ENCODE results near the gene PARP11.
"Not testable (repeated sequence)": the region's sequence is repeated elsewhere in the genome, so short reads cannot be mapped to it uniquely, and the experiment has no call there.

The PARP11 gene

DNA sequence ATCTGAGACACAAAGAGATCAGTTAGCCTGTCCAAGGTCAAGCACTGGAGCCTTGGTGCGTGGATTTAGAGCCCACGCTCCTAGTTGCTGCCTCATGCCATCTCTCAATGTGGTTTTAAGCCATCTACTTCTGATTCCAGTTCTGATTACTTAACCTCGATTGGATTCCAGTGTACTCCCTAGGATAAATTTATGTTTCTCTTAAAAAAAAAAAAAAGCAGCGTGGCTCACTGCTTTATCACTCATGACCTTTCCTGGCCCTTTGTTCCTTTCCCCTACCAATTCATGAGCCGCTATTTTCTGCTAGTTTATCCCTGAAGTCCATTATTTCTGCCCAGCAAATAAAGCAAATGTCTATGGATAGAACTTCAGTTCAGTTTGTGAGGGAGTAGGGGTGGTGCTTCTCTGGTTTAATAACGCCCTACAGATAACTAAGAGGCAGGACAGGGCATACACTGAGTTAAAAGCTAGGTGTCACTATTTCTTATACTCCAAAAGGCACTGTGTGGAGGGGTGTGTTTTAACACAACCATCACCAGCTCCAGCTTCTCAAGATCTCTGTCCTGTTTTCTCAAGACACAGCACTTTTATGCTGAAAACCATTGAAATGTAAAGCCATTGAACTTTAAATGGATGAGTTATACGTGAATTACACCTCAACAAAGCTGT, 9.8 kb upstream of the PARP11 start:
- no peak for DNase-seq (ENCODE audit: low read depth)

DNA sequence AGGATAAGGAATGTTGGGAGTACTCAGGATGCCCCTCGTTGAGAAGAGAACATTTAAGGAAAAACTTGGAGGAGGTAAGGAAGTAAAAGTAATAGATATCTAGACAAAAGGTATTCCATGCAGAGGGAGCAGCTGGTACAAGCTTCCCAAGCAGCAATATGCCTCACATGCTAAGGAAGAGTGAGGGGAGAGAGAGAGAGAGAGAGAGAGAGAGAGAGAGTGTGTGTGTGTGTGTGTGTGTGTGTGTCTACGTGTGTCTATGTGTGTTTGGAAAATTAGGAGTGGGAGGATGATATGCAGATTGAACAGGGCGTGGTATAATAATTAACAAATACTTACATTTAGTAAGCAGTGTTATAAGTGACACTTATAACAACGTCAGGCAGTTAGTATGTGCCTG, 9.2 kb upstream of the PARP11 start:
- DNase-seq (ENCODE audit: low read depth): no peak

DNA sequence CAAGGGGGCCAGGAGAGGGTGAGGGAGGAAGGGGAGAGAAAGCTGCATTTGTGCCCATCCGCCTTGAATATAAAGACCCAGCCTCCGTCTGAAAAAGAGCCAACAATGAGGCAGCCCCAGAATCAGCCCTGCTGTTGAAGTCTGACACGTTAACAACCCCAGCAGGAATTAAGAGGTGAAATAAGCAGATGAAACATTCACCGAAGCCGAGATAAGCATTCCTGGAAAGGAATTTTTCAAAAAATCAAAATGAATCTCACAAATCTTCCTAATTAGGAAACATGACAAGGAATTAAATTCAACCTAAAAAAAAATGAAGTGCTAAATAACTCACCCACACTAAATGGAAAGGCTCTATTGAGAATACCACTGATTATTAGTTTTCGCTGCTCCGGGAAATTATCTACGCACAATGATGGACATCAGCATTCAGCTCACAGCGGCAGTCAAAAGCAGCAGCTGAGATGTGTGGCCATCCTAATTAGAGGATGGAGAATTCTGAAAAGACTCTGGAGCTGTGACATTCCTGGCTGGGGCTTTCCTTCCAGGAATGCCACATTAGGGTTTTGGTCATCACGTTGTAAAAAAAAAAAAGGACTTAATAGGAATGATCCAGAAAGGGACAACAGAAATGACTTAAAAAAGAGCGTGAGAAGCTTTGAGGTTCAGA, 8.2 kb upstream of the PARP11 start:
- DNase-seq (ENCODE audit: low read depth): no peak

DNA sequence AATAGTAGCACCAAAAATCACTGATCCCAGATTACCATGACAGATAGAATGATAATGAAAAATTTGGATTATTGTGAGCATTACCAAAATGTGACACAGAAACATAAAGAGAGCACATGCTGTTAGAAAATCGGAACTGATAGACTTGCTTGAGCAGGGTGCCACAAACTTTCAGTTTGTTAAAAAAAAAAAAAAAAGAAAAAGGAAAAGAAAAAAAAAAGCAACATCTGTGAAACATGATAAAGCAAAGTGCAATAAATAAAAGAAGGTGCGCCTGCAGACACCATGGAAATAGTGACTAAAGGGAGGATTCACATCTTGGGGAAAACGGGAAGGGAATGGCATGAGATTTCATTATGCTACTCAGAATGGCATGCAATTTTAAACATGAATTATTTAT, 6.6 kb upstream of the PARP11 start:
- DNase-seq (ENCODE audit: low read depth): no peak

DNA sequence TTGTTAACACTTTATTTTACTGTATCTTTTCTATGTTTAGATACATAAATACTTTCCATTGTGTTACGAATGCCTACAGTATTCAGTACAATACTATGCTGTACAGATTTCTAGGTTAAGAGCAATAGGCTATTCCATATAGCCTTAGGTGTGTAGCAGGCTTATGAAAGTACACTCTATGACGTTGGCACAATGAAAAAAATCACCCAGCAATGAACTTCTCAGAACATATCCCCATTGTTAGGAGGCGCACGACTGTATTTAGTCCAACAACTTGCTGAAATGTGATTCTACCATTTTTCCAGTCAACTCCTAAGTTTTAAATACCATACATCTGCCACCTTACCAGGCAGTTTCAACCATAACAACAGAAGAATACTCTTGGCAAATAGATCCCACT, 1.8 kb downstream of the PARP11 start:
- DNase-seq (ENCODE audit: low read depth): no peak

DNA sequence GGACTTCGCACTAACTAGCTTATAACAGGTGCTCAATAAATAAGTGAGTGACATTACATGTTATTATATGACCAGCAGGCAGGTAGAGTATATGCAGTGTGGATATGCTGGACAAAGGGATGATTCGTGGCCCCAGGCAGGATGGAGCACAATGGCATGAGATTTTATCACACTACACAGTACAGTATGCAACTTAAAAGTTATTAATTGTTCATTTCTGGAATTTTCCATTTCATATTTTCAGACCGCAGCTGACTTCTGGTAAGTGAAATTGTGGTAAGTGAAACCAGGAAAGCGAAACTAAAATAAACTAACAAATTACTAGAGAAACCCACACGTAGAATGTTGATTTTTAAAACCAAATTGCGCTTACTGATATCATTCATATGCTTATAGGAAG, 3.3 kb downstream of the PARP11 start:
- DNase-seq (ENCODE audit: low read depth): no peak

DNA sequence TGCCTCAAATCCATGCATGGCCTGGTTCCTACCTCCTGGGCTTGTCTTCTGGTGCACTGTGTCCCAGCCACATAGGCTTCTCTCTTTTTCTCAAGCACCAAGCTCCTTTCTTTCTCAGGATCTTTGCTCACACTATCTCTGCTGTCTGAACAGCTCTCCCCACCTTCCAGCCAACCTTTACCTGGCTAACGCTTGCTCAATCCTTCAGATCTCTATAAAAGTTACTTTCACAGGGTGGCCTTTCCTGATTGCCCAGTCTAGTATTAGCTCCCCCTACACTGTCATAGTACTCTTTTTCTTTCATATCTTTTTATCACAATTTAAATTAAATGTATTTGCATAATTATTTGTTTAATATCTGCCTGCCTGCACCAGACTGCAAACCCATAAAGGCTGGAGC, 3.8 kb downstream of the PARP11 start:
- no peak for DNase-seq (ENCODE audit: low read depth)

DNA sequence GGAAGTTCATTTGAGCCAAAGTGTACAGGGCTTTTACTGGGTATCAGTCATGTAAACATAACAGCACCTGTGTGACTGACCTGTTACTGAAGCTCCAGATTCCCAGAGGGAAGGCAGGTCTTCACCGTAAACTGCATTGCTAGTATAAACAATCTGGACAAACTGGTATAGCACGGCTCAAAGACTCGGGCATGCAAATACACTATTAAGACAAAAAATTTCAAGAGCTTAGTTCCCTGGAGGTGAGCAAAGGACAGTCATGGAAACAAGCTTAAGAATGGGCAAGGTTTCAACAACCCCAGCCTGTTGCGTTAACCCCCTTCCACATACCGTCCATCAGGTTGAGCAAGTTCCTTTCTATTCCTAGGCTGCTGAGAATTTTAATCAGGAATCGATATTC, 9.4 kb downstream of the PARP11 start:
- no peak for DNase-seq (ENCODE audit: low read depth)

DNA sequence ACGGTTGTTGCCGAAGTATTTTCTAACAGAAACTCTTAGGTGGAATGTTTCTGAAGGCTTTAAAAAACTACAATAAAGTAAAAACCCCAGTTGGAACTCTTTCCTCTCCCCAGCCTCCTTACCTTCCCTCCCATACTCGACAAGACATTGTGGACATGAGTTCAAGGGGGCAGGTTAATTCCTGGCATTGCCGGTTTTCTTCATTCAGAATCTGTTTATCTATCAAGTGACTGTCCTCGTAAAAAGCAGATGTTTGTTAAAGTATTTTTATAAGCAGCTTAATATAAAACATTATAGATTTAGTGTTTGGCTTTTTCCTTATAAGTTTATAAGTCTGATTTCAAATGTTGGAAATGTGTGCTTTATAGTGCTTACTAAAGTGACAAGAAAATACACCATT, 30.7 kb downstream of the PARP11 start:
- no peak for DNase-seq (ENCODE audit: low read depth)

DNA sequence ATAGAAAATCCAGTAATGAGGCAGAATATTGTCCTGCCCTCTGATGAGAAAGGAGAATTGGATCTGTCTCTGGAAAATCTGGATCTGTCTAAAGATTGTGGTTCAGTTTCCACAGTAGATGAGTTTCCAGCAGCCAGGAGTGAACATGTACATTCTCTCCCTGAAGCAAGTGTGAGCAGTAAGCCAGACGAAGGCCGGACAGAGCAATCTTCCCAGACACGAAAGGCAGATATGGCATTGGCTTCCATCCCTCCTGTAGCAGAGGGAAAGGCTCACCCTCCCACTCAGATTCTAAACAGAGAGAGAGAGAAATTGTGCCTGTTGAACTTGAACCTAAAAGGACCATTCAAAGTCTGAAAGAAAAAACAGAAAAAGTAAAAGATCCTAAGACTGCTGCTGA, 31.4 kb downstream of the PARP11 start:
- no peak for DNase-seq (ENCODE audit: low read depth)

DNA sequence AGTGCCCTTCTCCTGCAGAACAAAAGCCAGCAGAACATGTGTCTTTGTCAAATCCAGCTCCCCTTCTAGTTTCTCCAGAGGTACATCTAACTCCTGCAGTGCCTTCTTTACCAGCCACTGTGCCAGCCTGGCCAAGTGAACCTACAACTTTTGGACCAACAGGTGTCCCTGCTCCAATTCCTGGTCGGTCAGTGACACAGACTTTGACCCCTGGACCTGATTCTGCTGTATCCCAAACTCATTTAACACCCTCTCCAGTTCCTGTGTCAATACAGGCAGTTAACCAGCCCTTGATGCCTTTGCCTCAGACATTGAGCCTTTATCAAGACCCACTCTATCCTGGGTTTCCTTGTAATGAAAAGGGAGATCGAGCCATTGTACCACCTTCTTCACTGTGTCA, 32.4 kb downstream of the PARP11 start:
- DNase-seq (ENCODE audit: low read depth): not testable (repeated sequence)

DNA sequence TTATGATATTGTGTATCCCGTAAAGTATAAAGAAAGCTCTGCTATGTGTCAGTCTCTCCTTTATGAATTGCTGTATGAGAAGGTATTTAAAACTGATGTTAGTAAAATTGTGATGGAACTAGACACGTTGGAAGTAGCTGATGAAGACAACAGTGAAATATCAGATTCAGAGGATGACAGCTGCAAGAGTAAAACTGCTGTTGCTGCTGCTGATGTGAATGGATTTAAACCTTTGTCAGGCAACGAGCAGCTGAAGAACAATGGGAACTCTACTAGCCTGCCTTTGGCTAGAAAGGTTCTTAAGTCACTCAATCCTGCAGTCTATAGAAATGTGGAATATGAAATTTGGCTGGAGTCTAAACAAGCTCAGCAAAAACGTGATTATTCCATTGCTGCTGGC, 33.5 kb downstream of the PARP11 start:
- not testable (repeated sequence) for DNase-seq (ENCODE audit: low read depth)

DNA sequence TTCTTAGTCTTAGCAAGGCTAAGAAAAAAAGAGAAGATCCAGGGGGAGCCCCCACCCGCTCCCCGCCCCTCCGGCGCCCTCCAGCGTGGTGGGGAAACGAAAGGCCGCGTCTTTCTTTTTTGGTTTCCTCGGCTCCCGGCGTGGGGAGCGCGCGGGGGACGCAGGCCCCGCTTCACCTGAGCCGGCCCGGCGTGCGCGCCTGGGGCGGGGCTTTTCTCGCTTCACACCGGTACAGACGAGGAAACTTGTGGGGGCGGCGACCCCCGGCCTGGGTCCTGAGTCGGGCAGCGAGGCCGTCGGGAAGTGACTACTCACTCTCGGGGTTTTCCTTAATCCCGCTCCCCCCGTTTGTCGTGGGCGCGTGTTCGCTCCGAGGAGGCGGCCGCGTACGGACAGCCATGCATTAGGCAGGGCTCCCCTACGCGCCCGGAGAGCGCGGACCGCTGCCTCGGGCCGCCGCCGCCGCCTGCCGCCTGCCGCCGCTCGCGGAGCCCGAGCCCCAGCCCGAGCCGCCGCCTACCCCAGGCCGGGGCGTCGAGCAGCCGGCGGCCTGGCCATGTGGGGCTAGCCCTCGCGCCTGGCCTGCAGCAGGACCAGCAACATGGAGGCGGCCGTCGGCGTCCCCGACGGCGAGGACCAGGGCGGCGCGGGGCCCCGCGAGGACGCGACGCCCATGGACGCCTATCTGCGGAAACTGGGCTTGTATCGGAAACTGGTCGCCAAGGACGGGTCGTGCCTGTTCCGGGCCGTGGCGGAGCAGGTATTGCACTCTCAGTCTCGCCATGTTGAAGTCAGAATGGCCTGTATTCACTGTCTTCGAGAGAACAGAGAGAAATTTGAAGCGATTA, 34.3 kb downstream of the PARP11 start:
- DNase-seq (ENCODE audit: low read depth): peak; percentile 9

DNA sequence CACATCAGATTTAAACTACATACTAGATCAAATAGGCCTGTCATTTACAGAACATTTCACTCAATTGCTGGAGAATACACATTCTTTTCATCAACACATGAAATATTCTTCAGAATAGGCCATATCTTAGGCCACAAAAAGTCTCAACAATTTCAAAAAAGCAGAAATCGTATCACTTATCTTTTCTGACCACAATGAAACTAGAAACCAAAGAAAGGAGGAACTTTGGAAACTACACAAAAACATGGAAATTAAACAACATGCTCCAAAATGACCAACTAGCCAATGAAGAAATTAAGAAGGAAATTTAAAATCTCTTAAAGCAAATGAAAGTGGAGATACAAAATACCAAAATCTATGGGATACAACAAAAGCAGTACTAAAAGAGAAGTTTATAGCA, 35.1 kb downstream of the PARP11 start:
- no peak for DNase-seq (ENCODE audit: low read depth)

DNA sequence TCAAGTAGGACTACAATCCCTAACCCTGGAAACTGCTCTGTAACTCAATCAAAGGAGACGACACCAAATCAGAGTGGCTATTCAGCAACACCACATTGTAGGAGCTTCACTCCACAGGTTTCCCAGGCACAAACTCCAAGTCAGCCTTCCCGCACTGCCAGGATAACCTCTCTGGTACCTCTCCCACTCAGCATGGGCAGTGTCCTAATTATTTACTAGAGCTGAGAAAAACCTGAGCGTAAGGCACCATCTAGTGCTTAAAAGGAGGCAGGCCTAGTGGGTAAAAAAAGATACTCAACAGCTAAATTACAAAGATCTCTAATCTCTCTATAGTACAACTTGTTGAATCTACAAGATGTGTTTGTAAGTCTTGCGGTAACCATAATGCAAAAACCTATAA, 36.1 kb downstream of the PARP11 start:
- no peak for DNase-seq (ENCODE audit: low read depth)

DNA sequence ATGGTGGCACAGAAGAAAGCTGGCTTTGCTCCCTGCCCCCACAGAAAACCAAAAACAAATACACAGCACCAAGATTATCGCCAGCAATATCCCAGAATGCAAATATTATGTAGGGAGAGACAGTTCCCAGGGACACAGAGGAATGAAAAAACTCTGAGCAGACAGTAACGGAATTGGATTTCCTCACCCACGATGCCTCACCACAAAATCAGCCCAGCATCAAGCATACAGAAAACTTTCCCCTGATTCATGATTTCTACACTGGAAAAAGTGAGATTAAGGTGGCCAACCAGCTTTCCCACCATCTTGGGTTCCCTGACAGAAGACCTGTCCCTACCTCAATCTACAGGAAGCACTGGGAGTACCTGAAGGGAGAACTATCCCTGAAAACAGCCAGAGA, 36.6 kb downstream of the PARP11 start:
- no peak for DNase-seq (ENCODE audit: low read depth)

DNA sequence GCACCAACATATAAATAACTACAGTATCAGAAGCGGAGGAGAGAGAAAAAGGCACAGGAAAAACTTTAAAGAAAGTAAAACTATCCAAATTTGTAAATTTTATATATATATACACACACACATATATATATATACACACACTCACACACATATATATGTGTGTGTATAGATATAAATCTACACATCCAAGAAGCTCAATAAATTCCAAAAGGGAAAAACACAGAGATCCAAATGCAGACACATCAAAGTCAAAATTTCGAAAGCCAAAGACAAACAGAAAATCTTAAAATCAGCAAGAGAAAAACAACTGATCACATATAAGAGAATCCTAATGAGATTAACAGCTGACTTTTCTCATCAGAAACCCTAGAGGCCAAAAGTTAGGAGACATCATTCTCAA, 37.3 kb downstream of the PARP11 start:
- no peak for DNase-seq (ENCODE audit: low read depth)

DNA sequence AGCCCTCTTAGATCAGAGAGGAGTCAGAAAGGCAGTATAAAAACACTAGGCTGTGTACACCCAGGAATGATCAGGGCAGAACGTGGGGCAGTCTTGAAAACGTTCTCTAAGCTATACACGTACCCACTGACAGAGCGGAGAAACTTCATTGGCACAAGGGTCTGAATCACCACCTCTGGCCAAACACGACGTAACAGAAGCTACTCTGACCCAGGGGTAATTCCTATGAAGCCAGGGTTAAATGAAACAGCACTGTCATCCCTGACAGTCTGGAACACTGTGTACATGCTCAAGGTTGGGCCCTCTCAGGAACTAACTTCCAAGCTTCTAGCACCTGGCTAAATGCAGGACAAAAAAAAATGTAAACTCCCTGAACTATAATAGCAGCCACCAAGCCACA, 38.4 kb downstream of the PARP11 start:
- no peak for DNase-seq (ENCODE audit: low read depth)

DNA sequence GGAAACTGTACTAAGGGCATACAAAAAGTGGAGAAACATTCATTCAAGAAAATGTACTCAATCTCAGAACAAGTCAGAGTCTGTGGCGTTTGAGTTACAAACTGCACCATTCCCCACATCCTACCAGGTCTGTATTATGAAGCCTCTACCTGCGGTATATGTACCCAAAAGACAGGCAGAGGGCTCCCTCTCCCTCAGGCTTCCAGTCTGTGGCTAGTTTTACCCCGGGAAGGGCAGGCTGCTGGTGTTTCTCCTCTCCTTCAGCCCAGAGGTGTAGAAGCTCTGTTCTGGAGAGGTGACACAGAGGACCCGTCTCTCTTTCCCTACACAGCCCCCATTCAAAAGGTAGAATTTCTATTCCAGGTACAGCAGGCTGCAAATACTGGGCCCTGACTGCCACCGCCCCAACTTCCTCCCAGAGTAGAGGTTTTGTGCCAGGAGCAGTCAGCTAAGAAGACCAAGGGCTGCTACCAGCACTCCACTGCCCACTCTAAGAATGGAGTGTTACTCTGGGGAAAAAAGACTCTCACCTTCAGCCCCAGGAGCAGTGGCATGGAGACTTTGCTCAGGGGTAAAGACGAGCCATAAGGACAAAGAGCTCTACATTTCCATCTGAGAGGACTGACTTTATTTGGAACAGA, 39.4 kb downstream of the PARP11 start:
- no peak for DNase-seq (ENCODE audit: low read depth)

DNA sequence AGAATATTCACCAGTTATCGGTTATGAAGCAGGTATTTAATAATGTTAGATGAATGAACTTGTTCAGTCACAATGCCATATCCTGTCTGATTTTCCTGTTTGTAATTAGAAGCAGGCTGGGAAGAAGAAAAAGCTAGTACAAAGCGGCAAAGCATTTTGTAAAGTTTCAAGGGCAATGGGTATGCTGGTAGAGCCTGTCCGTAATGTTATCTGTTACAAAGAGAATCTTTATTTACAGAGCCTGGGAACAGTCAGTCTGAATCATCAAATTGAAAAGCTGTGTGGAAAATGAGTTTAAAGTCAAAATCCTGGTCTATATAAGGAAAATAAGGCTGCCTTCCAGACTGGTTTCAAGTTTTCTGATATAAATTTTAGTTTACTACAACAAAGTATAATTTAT, 40.5 kb downstream of the PARP11 start:
- DNase-seq (ENCODE audit: low read depth): no peak

DNA sequence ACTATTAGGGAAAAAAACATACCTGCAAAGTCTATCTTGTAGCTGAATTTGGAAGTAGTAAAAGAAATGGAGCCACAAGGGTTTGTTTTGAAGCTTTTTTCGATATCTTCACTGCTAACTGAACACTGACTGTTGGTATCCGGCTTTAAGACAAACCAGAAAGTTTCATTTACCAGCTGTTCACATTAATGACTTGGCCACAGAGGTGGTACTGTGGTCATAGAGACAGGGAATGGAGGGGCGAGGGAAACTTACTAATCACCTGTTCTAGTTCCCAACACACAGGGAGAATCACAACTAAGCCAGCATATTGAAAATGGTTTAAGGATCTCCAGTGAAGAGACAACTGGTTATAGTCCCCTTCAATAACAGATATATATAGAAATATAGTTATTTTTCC, 44.3 kb downstream of the PARP11 start:
- no peak for DNase-seq (ENCODE audit: low read depth)

DNA sequence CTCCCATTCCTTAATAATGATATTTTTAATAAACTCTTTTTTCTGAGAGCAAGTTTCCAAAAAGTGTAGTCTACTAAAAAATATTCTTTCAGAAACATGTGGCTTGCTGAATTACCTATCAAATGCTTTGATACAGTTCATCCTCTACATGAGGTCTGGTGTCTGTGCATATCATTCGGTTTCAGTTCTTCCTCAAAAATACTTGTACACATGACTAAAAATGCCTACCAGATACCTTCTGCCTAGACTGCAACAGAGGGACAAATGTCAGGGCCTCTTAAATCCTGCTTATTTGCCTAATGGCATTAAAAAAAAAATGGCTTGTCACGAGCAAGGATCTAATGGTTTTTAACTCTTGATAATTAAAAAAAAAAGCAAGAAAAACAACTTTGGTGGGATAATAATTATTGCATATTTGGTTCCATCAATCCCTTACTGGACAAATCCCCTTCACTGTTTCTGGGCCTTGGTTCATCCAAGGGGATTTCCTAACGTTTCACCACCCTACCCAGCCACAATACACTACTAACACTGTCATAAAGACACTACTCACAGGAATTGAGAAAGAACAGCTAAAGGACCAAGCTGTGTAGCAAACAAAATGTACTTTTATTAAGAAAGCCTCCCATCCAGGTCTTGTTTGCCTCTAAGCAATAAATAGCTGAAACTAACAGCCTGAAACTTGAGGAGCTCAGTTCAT, 45.7 kb downstream of the PARP11 start:
- no peak for DNase-seq (ENCODE audit: low read depth)

Data from stimulated activated CD8-positive, alpha-beta memory T cell treated with anti-CD3 and anti-CD28 coated beads, Interleukin-7, amount 100 ng/mL, for 24 hours (primary cell).